CD4-positive, alpha-beta T cell treated with Interferon gamma for 1 hour (primary cell): ENCODE measurements around the gene FAM227B.
"Not testable (repeated sequence)": the region's sequence is repeated elsewhere in the genome, so short reads cannot be mapped to it uniquely, and the experiment has no call there.

ENCODE experiments used
- DNase-seq: peaks from one replicate; pipeline ENCODE4 v3.0.0-alpha.2; 2020

Gene FAM227B

GRCh38 chr15:49620658-49621368 is at the start of gene FAM227B, which contains the start of gene DTWD1:
FAM227B (minus strand) TSS chr15:49620818; CDS start chr15:49615171, 5,647 bp downstream.
DTWD1 (plus strand) TSS chr15:49621048; CDS start chr15:49625168, 4,120 bp downstream.
- DNase-seq = peak; percentile 95

GRCh38 chr15:49669288-49669687 is 48.7 kb upstream of the FAM227B start:
- DNase-seq = no peak

GRCh38 chr15:49666486-49666885 is 45.9 kb upstream of the FAM227B start:
- not testable (repeated sequence) for DNase-seq

- DNase-seq = no peak
Observed at GRCh38 chr15:49664716-49665115, 44.1 kb upstream of the FAM227B start.

- no peak for DNase-seq
Observed at GRCh38 chr15:49656734-49657133, 36.1 kb upstream of the FAM227B start.

- no peak for DNase-seq
Observed at GRCh38 chr15:49652922-49653321, 32.3 kb upstream of the FAM227B start.

- no peak for DNase-seq
Observed at GRCh38 chr15:49650676-49651075, 30.1 kb upstream of the FAM227B start.

GRCh38 chr15:49649987-49650386 is 29.4 kb upstream of the FAM227B start:
- no peak for DNase-seq

GRCh38 chr15:49646891-49647290 is 26.3 kb upstream of the FAM227B start:
- no peak for DNase-seq

GRCh38 chr15:49645941-49646340 is 25.3 kb upstream of the FAM227B start:
- DNase-seq = no peak

GRCh38 chr15:49645277-49645676 is 24.7 kb upstream of the FAM227B start:
- no peak for DNase-seq

GRCh38 chr15:49644364-49644794 is 23.8 kb upstream of the FAM227B start:
- DNase-seq = no peak

GRCh38 chr15:49637857-49638256 is 17.2 kb upstream of the FAM227B start:
- DNase-seq = no peak

- no peak for DNase-seq
Observed at GRCh38 chr15:49628379-49628778, 7.8 kb upstream of the FAM227B start.

- DNase-seq = no peak
Observed at GRCh38 chr15:49627407-49627877, 6.8 kb upstream of the FAM227B start.

GRCh38 chr15:49625460-49626036 is 4.9 kb upstream of the FAM227B start:
- no peak for DNase-seq

- no peak for DNase-seq
Observed at GRCh38 chr15:49624056-49624455, 3.4 kb upstream of the FAM227B start.

- no peak for DNase-seq
Observed at GRCh38 chr15:49622561-49622960, 1.9 kb upstream of the FAM227B start.

GRCh38 chr15:49621887-49622286 is 1.3 kb upstream of the FAM227B start:
- no peak for DNase-seq

GRCh38 chr15:49621401-49621811 is 788 bp upstream of the FAM227B start:
- DNase-seq = no peak

GRCh38 chr15:49620199-49620598 is 419 bp downstream of the FAM227B start:
- DNase-seq = no peak

- DNase-seq = no peak
Observed at GRCh38 chr15:49619226-49619625, 1.4 kb downstream of the FAM227B start.

- not testable (repeated sequence) for DNase-seq
Observed at GRCh38 chr15:49612240-49612639, 8.4 kb downstream of the FAM227B start.

- DNase-seq = no peak
Observed at GRCh38 chr15:49610157-49610918, 10.3 kb downstream of the FAM227B start.
